Nephron progenitor cell (in vitro differentiated cells): Measurements from ENCODE around the gene GATA6.

ENCODE experiments used
- DNase-seq: peaks from one replicate; pipeline ENCODE4 v3.0.0; 2021
- H3K27ac Mint-ChIP-seq: 2 replicates; pipeline ENCODE4 v1.8.0; 2021; ENCODE audit warnings: mild to moderate bottlenecking, moderate library complexity, mixed read lengths
- H3K27me3 Mint-ChIP-seq: 2 replicates; pipeline ENCODE4 v1.8.0; 2021; ENCODE audit warnings: mild to moderate bottlenecking, low read depth, mixed read lengths; ENCODE audit not compliant: poor library complexity
- H3K36me3 Mint-ChIP-seq: 2 replicates; pipeline ENCODE4 v1.8.0; 2021; ENCODE audit warnings: low read depth, mixed read lengths
- H3K4me1 Mint-ChIP-seq: 2 replicates; pipeline ENCODE4 v1.8.0; 2021; ENCODE audit warnings: mixed read lengths
- H3K4me3 Mint-ChIP-seq: 2 replicates; pipeline ENCODE4 v1.8.0; 2021; ENCODE audit warnings: mild to moderate bottlenecking, moderate library complexity, mixed read lengths
- H3K9me3 Mint-ChIP-seq: 2 replicates; pipeline ENCODE4 v1.8.0; 2021; ENCODE audit warnings: mild to moderate bottlenecking, moderate library complexity, mixed read lengths
- TF ChIP-seq, protein P1 (sequence below): fragments of 200-600 bp; sonication (generic); IDR thresholded peaks from 2 replicates; pipeline ENCODE4 v1.5.0; 2021; ENCODE audit warnings: antibody characterized with exemption

GATA6 gene

DNA sequence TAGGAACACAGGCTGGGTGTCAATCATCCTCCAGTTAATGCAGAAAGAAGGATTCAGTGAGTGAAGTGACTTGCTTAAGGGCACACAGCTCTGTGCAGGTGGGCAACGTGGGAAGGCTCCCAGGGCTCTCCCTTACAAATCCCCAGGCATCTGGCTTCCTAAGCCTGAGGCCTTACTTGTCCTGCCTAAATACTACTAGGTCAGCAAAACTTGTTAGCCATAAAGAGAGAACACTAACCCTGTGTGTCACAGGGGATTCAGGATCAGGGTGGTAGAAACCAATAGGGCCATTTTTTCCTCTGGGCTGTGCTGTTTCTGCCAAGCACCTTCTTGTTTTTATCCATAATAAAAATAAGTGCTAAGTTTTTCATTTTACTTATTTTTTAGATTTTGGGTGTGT lies 55.0 kb downstream of the GATA6 start:
- no peaks in the 10 kb centered on the region for H3K36me3 Mint-ChIP-seq
- TF ChIP-seq, protein P1, sequence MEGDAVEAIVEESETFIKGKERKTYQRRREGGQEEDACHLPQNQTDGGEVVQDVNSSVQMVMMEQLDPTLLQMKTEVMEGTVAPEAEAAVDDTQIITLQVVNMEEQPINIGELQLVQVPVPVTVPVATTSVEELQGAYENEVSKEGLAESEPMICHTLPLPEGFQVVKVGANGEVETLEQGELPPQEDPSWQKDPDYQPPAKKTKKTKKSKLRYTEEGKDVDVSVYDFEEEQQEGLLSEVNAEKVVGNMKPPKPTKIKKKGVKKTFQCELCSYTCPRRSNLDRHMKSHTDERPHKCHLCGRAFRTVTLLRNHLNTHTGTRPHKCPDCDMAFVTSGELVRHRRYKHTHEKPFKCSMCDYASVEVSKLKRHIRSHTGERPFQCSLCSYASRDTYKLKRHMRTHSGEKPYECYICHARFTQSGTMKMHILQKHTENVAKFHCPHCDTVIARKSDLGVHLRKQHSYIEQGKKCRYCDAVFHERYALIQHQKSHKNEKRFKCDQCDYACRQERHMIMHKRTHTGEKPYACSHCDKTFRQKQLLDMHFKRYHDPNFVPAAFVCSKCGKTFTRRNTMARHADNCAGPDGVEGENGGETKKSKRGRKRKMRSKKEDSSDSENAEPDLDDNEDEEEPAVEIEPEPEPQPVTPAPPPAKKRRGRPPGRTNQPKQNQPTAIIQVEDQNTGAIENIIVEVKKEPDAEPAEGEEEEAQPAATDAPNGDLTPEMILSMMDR = no peak
- H3K4me1 Mint-ChIP-seq = peaks cover 5% of the 10 kb centered on the region
- H3K4me3 Mint-ChIP-seq = no peak overlapping the region
- no peak overlapping the region for H3K27ac Mint-ChIP-seq
- no peaks in the 10 kb centered on the region for H3K9me3 Mint-ChIP-seq
- DNase-seq = no peak
- peaks cover 34% of the 10 kb centered on the region for H3K27me3 Mint-ChIP-seq

- Mint-ChIP-seq H3K9me3 (no peaks in the 10 kb centered on the region), H3K4me3 (no peak overlapping the region), H3K4me1 (peaks cover 5% of the 10 kb centered on the region), H3K27ac (no peak overlapping the region), H3K36me3 (no peaks in the 10 kb centered on the region), H3K27me3 (peaks cover 34% of the 10 kb centered on the region)
- DNase-seq = no peak
- TF ChIP-seq, protein P1 = no peak
These were observed 57.4 kb downstream of the GATA6 start for GRCh38 chr18:22226801-22227200.

DNA sequence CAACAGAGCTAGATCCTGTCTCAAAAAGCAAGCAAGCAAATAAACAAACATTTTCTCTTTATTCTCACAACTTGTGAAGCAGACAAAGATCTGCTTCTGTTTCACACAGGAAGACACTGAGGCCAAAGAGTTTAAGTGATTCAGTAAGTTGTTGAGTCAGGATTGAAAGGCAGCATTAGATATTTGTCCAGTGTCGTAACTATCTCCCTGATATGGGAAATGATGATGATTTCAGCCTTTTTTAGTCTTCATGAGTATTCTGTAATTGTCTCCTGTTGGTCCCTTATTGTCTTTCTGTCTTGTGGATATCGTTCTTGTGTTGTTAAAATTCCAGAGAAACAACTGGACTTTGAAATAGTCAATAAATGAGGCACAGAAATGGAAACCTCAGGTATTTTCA lies 59.6 kb downstream of the GATA6 start:
- no peaks in the 10 kb centered on the region for H3K9me3 Mint-ChIP-seq
- H3K27me3 Mint-ChIP-seq = peaks cover 20% of the 10 kb centered on the region
- no peak overlapping the region for H3K4me3 Mint-ChIP-seq
- H3K4me1 Mint-ChIP-seq = no peaks in the 10 kb centered on the region
- TF ChIP-seq, protein P1 = no peak
- H3K36me3 Mint-ChIP-seq = no peaks in the 10 kb centered on the region
- no peak overlapping the region for H3K27ac Mint-ChIP-seq
- no peak for DNase-seq

DNA sequence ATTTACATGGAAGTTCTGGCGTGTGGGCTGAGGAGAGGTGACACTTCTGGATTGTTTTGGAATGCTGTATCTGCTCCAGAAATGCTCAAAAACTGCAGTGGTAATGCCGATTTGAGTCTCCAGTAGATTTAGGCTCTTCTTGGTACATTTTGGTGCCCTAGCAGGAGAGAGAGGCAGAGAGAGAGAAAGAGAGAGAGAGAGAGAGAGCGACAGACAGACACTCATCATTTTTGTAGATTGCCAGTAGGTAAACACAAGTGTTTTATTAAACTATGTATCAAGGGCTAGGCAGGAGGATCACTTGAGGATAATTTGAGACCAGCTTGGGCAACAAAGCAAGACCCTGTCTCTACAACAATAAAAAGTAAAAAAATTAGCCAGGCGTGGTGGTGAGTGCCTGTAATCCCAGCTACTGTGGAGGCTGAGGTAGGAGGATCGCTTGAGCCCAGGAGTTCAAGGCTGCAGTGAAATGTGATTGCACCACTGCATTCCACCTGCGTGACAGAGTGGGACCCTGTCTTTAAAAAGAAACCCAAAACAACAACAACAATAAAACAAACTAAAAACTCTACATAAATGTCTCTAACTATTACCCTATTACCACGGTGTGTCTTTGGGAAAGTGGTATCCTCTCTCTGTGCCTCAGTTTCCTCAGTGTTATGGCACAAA lies 60.2 kb downstream of the GATA6 start:
- Mint-ChIP-seq H3K27me3 (peaks cover 16% of the 10 kb centered on the region), H3K36me3 (no peaks in the 10 kb centered on the region), H3K27ac (no peak overlapping the region), H3K9me3 (no peaks in the 10 kb centered on the region), H3K4me3 (no peak overlapping the region), H3K4me1 (no peaks in the 10 kb centered on the region)
- TF ChIP-seq, protein P1 = no peak
- no peak for DNase-seq

DNA sequence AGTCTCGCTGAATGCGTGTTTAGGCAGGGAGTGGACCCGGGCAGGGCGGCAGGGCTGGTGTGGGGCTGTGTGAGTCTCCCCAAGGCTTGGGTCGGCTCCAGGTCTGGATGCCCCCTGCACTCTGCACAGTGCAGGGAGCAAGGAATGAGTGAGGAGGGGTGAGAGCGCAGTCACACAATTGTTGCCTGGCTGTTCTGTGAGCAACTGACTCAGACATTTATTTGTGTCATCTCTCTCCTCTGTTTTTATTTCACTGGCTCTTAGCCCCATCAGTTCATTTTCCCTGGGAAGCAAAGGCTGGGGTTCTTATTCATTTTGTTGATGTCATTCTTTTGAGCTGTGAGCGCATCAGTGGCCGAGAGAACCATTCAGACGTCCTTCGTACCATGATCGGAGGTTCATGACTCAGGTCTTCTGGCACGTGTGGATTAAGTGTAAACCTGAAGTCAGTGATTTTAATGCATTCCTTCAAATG lies 61.1 kb downstream of the GATA6 start:
- no peaks in the 10 kb centered on the region for H3K36me3 Mint-ChIP-seq
- no peak for DNase-seq
- TF ChIP-seq, protein P1 = no peak
- peaks cover 21% of the 10 kb centered on the region for H3K27me3 Mint-ChIP-seq
- H3K9me3 Mint-ChIP-seq = no peaks in the 10 kb centered on the region
- no peaks in the 10 kb centered on the region for H3K4me1 Mint-ChIP-seq
- no peak overlapping the region for H3K27ac Mint-ChIP-seq
- no peak overlapping the region for H3K4me3 Mint-ChIP-seq

GRCh38 chr18:22233266-22233665 lies 63.9 kb downstream of the GATA6 start:
- Mint-ChIP-seq H3K27ac (no peak overlapping the region), H3K4me1 (no peaks in the 10 kb centered on the region), H3K27me3 (peaks cover 25% of the 10 kb centered on the region), H3K9me3 (no peaks in the 10 kb centered on the region), H3K36me3 (no peaks in the 10 kb centered on the region), H3K4me3 (no peak overlapping the region)
- no peak for DNase-seq
- TF ChIP-seq, protein P1 = no peak
